ENCODE data around the gene MUC20. TPM values are rescaled to one million over a fixed set of nuclear protein-coding genes. Genes with fewer than 3 reads are reported as not detected.

Gene MUC20
- total and polyA plus RNA-seq, 2 of the 13 experiments (the other 11 are each of a cell fraction or from before 2014, with no cell fraction given) = 0.24 to 0.83 TPM

DNA sequence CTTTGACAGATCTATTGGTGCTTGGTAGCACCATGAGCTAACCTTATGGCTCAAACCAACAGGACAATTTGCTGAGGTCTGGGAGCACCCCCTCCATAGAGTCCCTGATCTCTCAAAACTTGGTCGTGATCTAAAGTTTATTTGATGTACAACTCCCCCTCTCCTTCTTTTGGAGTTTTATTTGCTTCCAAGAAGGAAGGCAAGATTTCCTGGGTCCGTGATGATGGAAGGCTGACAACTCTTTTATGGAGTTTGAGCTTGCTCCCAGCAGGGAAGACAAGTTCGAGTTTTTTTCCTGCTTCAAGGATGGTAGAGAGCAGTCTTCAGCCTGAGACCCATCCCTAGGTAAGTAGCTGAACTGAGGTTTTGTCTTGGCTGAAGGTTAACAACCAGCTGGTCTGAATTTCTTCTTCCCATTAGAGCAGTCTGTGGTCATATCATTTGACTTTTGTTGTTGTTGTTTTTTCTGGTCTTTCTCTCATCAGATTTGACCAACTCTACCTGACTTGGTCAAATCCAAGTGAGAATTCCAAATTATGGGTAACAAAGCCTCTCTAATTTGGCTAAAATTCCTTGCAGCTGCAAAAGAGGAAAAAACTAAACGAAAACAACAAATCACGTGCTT lies 2.8 kb upstream of the MUC20 start:
- Histone ChIP-seq H3K27ac (ENCODE audit: extremely low read length, insufficient read depth, low read length) (no peak overlapping the region), H4K20me1 (ENCODE audit: insufficient read depth, low read length) (no peaks in the 10 kb centered on the region), H3K27me3 (ENCODE audit: control insufficient read depth in 1 of 2, insufficient read depth in 2 of 2, low read length in 2 of 2) (no peaks in the 10 kb centered on the region; a peak in 1 of 5 replicates), H3K4me2 (ENCODE audit: low read depth, low read length) (no peak overlapping the region), H3K9me3 (ENCODE audit: low read length) (no peaks in the 10 kb centered on the region), H3K4me3 (replicated peaks in 1 of 3; ENCODE audit: insufficient read depth in 1 of 3, low read depth in 2 of 3, low read length in 3 of 3) (no peak overlapping the region), H3K36me3 (replicated peaks in 1 of 2; ENCODE audit: control insufficient read depth in 1 of 2, insufficient read depth in 2 of 2, low read length in 2 of 2) (no peaks in the 10 kb centered on the region), H2AFZ (ENCODE audit: low read length) (no peak overlapping the region), H3K4me1 (ENCODE audit: insufficient read depth, low read length) (peaks cover 36% of the 10 kb centered on the region), H3K79me2 (ENCODE audit: insufficient read depth, low read length) (no peaks in the 10 kb centered on the region), H3K9ac (ENCODE audit: insufficient read depth, low read depth, low read length) (no peak overlapping the region)
- BruUV-seq (replicated peaks) = no TSS peak
- DNase-seq (ENCODE audit: low spot score) (no peak), FAIRE-seq (no peak), ATAC-seq (no peak)
- WGBS (ENCODE audit: low lambda C conversion rate) = 54% methylated on average over 5 of the region's 5 CpGs
- CTCF ChIA-PET (ENCODE audit: low intra/inter-chr PET ratio, low total read pairs) = no interaction called here
- intact Hi-C loops (cut with micrococcal nuclease; ENCODE audit: unreplicated experiment) (no loop called here), in situ Hi-C loops (cut with HindIII; ENCODE audit: extremely low pct_ligation_motif_present, low pct_unique_long_range_greater_than_20kb) (no loop called here)
- POLR2A ChIA-PET = no interaction called here
- TF ChIP-seq ZSCAN22 (CRISPR knock-in tag; IDR thresholded peaks at IDR 0.05) (no peak), KDM1A (CRISPR knock-in tag; IDR thresholded peaks at IDR 0.05) (no peak), ZNF337 (CRISPR knock-in tag; IDR thresholded peaks at IDR 0.05; ENCODE audit: borderline replicate concordance, low read depth) (no peak), ZFP1 (CRISPR knock-in tag; IDR thresholded peaks at IDR 0.05) (no peak), CREB1 (IDR thresholded peaks at IDR 0.05) (no peak), CREB1 (CRISPR knock-in tag; IDR thresholded peaks at IDR 0.05) (no peak), ZSCAN12 (CRISPR knock-in tag; IDR thresholded peaks at IDR 0.05) (no peak), STAT5B (CRISPR knock-in tag; IDR thresholded peaks at IDR 0.05) (no peak), TP53 (CRISPR knock-in tag; conservative IDR thresholded peaks at IDR 0.05) (no peak), MBD4 (IDR thresholded peaks at IDR 0.05; ENCODE audit: borderline replicate concordance, low read length) (no peak), HHEX (CRISPR knock-in tag; IDR thresholded peaks at IDR 0.05) (no peak), ZNF883 (CRISPR knock-in tag; IDR thresholded peaks at IDR 0.05; ENCODE audit: not compliant biosample characterization) (no peak)
- TF ChIP-seq, protein P1, sequence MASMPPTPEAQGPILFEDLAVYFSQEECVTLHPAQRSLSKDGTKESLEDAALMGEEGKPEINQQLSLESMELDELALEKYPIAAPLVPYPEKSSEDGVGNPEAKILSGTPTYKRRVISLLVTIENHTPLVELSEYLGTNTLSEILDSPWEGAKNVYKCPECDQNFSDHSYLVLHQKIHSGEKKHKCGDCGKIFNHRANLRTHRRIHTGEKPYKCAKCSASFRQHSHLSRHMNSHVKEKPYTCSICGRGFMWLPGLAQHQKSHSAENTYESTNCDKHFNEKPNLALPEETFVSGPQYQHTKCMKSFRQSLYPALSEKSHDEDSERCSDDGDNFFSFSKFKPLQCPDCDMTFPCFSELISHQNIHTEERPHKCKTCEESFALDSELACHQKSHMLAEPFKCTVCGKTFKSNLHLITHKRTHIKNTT (CRISPR knock-in tag; IDR thresholded peaks at IDR 0.05) = no peak
- TF ChIP-seq, protein P2, sequence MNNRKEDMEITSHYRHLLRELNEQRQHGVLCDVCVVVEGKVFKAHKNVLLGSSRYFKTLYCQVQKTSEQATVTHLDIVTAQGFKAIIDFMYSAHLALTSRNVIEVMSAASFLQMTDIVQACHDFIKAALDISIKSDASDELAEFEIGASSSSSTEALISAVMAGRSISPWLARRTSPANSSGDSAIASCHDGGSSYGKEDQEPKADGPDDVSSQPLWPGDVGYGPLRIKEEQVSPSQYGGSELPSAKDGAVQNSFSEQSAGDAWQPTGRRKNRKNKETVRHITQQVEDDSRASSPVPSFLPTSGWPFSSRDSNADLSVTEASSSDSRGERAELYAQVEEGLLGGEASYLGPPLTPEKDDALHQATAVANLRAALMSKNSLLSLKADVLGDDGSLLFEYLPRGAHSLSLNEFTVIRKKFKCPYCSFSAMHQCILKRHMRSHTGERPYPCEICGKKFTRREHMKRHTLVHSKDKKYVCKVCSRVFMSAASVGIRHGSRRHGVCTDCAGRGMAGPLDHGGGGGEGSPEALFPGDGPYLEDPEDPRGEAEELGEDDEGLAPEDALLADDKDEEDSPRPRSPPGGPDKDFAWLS (CRISPR knock-in tag; IDR thresholded peaks at IDR 0.05; ENCODE audit: borderline replicate concordance) = no peak
- TF ChIP-seq, protein P3, sequence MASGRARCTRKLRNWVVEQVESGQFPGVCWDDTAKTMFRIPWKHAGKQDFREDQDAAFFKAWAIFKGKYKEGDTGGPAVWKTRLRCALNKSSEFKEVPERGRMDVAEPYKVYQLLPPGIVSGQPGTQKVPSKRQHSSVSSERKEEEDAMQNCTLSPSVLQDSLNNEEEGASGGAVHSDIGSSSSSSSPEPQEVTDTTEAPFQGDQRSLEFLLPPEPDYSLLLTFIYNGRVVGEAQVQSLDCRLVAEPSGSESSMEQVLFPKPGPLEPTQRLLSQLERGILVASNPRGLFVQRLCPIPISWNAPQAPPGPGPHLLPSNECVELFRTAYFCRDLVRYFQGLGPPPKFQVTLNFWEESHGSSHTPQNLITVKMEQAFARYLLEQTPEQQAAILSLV (CRISPR knock-in tag; IDR thresholded peaks at IDR 0.05; ENCODE audit: borderline replicate concordance) = no peak
- TF ChIP-seq, protein P4, sequence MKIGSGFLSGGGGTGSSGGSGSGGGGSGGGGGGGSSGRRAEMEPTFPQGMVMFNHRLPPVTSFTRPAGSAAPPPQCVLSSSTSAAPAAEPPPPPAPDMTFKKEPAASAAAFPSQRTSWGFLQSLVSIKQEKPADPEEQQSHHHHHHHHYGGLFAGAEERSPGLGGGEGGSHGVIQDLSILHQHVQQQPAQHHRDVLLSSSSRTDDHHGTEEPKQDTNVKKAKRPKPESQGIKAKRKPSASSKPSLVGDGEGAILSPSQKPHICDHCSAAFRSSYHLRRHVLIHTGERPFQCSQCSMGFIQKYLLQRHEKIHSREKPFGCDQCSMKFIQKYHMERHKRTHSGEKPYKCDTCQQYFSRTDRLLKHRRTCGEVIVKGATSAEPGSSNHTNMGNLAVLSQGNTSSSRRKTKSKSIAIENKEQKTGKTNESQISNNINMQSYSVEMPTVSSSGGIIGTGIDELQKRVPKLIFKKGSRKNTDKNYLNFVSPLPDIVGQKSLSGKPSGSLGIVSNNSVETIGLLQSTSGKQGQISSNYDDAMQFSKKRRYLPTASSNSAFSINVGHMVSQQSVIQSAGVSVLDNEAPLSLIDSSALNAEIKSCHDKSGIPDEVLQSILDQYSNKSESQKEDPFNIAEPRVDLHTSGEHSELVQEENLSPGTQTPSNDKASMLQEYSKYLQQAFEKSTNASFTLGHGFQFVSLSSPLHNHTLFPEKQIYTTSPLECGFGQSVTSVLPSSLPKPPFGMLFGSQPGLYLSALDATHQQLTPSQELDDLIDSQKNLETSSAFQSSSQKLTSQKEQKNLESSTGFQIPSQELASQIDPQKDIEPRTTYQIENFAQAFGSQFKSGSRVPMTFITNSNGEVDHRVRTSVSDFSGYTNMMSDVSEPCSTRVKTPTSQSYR (CRISPR knock-in tag; IDR thresholded peaks at IDR 0.05; ENCODE audit: borderline replicate concordance) = no peak
- TF ChIP-seq, protein P5, sequence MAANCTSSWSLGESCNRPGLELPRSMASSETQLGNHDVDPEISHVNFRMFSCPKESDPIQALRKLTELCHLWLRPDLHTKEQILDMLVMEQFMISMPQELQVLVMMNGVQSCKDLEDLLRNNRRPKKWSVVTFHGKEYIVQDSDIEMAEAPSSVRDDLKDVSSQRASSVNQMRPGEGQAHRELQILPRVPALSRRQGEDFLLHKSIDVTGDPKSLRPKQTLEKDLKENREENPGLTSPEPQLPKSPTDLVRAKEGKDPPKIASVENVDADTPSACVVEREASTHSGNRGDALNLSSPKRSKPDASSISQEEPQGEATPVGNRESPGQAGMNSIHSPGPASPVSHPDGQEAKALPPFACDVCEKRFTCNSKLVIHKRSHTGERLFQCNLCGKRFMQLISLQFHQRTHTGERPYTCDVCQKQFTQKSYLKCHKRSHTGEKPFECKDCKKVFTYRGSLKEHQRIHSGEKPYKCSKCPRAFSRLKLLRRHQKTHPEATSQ (CRISPR knock-in tag; IDR thresholded peaks at IDR 0.05; ENCODE audit: borderline replicate concordance) = no peak

Measured in HepG2 (cell line).